ENCODE measurements around the gene LRRC75A. TPM values are rescaled to one million over a fixed set of nuclear protein-coding genes. Genes with fewer than 3 reads are reported as not detected.
"Not testable (repeated sequence)": the region's sequence is repeated elsewhere in the genome, so short reads cannot be mapped to it uniquely, and the experiment has no call there.

LRRC75A gene
- total and polyA plus RNA-seq, 4 donors: 6.1 to 12.9 (median 9.5) TPM

GRCh38 chr17:16398270-16399267 is 93.4 kb downstream of the LRRC75A start:
- Histone ChIP-seq H3K4me1 (ENCODE audit: control insufficient read depth, insufficient read depth, low read length) (no peaks in the 10 kb centered on the region), H3K27ac (ENCODE audit: low read depth, low read length) (no peak overlapping the region), H3K36me3 (ENCODE audit: control insufficient read depth, insufficient read depth, low read length) (no peaks in the 10 kb centered on the region), H3K9me3 (ENCODE audit: control insufficient read depth, insufficient read depth, low read length) (no peaks in the 10 kb centered on the region), H3K27me3 (ENCODE audit: control insufficient read depth, insufficient read depth, low read length) (no peaks in the 10 kb centered on the region), H3K4me3 (ENCODE audit: low read depth, low read length) (no peak overlapping the region)
- DNase-seq (ENCODE audit: low read depth in 4 of 6, low spot score in 6 of 6): peak in 1 of 6 donors; percentile 32
- 26% methylated on average over 4 of the region's 9 CpGs for WGBS (ENCODE audit: insufficient coverage)

DNA sequence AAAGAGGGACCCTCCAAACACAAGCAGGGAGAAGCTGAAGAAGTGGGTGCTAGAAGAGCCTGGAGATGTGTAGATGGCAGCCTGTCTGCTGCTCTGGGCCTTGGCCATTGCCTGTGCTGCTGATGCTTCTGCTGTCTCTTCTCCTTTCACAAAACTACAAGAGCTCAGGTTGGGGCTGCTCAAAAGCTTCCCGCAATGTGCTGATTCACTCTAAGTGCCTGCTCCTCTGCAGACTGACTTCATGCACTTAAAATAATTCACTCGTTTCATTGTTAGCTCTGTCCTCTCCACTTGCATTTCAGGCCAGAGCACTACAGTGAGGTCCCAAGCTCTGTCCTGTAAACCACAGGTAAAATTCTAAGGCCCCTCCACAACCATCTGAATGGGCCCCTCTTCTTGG is 95.3 kb downstream of the LRRC75A start:
- not testable (repeated sequence) for H3K36me3 ChIP-seq (ENCODE audit: control insufficient read depth, insufficient read depth, low read length); DNase-seq (ENCODE audit: low read depth in 4 of 6, low spot score in 6 of 6); H3K4me3 ChIP-seq (ENCODE audit: low read depth, low read length); H3K4me1 ChIP-seq (ENCODE audit: control insufficient read depth, insufficient read depth, low read length); H3K9me3 ChIP-seq (ENCODE audit: control insufficient read depth, insufficient read depth, low read length); H3K27ac ChIP-seq (ENCODE audit: low read depth, low read length); H3K27me3 ChIP-seq (ENCODE audit: control insufficient read depth, insufficient read depth, low read length)
- 86% methylated on average over 2 of the region's 2 CpGs for WGBS (ENCODE audit: insufficient coverage)

DNA sequence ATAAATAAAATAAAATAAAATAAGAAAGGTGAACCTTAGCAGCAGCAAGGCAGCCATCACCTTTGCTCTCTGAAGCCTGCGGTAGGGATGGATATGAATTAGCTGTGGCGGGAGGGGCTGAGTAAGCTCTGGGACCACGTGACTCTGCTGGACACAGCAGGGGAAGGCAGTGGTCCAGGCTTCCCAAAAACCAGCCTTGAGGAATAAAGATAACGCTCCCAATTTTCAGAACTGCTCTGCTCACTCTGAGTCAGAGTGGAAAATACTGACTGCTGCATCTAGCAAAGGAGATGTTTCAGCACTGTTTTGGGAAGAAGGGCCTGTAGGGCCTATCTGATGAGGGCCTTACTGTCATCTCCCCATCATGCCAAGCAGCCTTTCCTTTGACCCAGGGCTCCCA is 96.1 kb downstream of the LRRC75A start:
- not testable (repeated sequence) for H3K27ac ChIP-seq (ENCODE audit: low read depth, low read length); H3K36me3 ChIP-seq (ENCODE audit: control insufficient read depth, insufficient read depth, low read length); H3K4me1 ChIP-seq (ENCODE audit: control insufficient read depth, insufficient read depth, low read length); H3K27me3 ChIP-seq (ENCODE audit: control insufficient read depth, insufficient read depth, low read length); H3K4me3 ChIP-seq (ENCODE audit: low read depth, low read length); H3K9me3 ChIP-seq (ENCODE audit: control insufficient read depth, insufficient read depth, low read length); DNase-seq (ENCODE audit: low read depth in 4 of 6, low spot score in 6 of 6)
- WGBS (ENCODE audit: insufficient coverage): 40% methylated on average over 1 of the region's 4 CpGs

DNA sequence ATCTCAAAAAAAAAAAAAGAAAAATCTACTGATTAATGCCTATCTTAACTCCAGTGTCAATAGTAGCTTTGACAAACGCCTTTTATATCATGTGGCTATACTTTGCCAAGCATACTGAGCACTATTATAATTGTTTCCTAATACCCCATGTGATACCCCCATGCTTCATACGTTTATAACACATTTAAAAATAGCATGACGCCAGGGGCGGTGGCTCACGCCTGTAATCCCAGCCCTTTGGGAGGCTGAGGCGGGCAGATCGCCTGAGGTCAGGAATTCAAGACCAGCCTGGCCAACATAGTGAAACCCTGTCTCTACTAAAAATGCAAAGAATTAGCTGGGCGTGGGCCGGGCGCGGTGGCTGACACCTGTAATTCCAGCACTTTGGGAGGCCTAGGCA is 99.5 kb downstream of the LRRC75A start:
- not testable (repeated sequence) for H3K27me3 ChIP-seq (ENCODE audit: control insufficient read depth, insufficient read depth, low read length); H3K4me3 ChIP-seq (ENCODE audit: low read depth, low read length); H3K9me3 ChIP-seq (ENCODE audit: control insufficient read depth, insufficient read depth, low read length); H3K36me3 ChIP-seq (ENCODE audit: control insufficient read depth, insufficient read depth, low read length); H3K27ac ChIP-seq (ENCODE audit: low read depth, low read length); DNase-seq (ENCODE audit: low read depth in 4 of 6, low spot score in 6 of 6); H3K4me1 ChIP-seq (ENCODE audit: control insufficient read depth, insufficient read depth, low read length)
- 93% methylated on average over 11 of the region's 11 CpGs for WGBS (ENCODE audit: insufficient coverage)

Small RNA genes lying within 50 kb of the gene (small RNA-seq; reads per million reads assigned to genes)
- gene SNORD49A (ENCODE audit: low replicate concordance) (not detected), gene SNORD65 (ENCODE audit: low replicate concordance) (not detected)

Other genes starting within 250 kb of the LRRC75A start
- gene CENPV, start 138.7 kb downstream of the LRRC75A start, total RNA-seq: 10 to 100 TPM; 33.7 to 71.2 TPM
- 100 to 1,000 TPM; 122 to 130 TPM for gene CENPV, start 138.7 kb downstream of the LRRC75A start, polyA plus RNA-seq (ENCODE audit: insufficient read length in 2 of 2)
- gene UBB, start 111.1 kb downstream of the LRRC75A start, total RNA-seq: 1,000 to 10,000 TPM; 2,583 to 2,831 TPM
- 1,000 to 10,000 TPM; 2,014 to 2,059 TPM for gene UBB, start 111.1 kb downstream of the LRRC75A start, polyA plus RNA-seq (ENCODE audit: insufficient read length in 2 of 2)
- gene TRPV2, start 76.6 kb downstream of the LRRC75A start, total RNA-seq: 10 to 100 TPM in 1 of 2 donors, 1 to 10 TPM in 1; 4.5 to 19.3 TPM
- gene TRPV2, start 76.6 kb downstream of the LRRC75A start, polyA plus RNA-seq (ENCODE audit: insufficient read length in 2 of 2): 10 to 100 TPM; 16.5 to 17.2 TPM
- 10 to 100 TPM; 17.2 to 18.7 TPM for gene ZNF287, start 77.0 kb upstream of the LRRC75A start, total RNA-seq
- gene ZNF287, start 77.0 kb upstream of the LRRC75A start, polyA plus RNA-seq (ENCODE audit: insufficient read length in 2 of 2): 10 to 100 TPM in 1 of 2 donors, 1 to 10 TPM in 1; 7.3 to 11.4 TPM
- gene ZNF624, start 161.7 kb upstream of the LRRC75A start, total RNA-seq: 10 to 100 TPM; 15.9 to 19.3 TPM
- 10 to 100 TPM in 1 of 2 donors, 1 to 10 TPM in 1; 7.5 to 12.3 TPM for gene ZNF624, start 161.7 kb upstream of the LRRC75A start, polyA plus RNA-seq (ENCODE audit: insufficient read length in 2 of 2)
- 10 to 100 TPM; 10.0 to 13.7 TPM for gene CCDC144A, start 198.0 kb upstream of the LRRC75A start, total RNA-seq
- gene CCDC144A, start 198.0 kb upstream of the LRRC75A start, polyA plus RNA-seq (ENCODE audit: insufficient read length in 2 of 2): 1 to 10 TPM; 1.8 to 6.3 TPM